GM21367 (cell line): ENCODE measurements around the gene BTN3A1.
A peak's percentile ranks its signal among the peaks of the same experiment; 100 is the strongest.

Source experiments
- ATAC-seq: cut with Tn5 transposase; IDR thresholded peaks from one replicate; pipeline ENCODE4 v1.9.1; 2021; ENCODE audit not compliant: unreplicated experiment

BTN3A1 gene

DNA sequence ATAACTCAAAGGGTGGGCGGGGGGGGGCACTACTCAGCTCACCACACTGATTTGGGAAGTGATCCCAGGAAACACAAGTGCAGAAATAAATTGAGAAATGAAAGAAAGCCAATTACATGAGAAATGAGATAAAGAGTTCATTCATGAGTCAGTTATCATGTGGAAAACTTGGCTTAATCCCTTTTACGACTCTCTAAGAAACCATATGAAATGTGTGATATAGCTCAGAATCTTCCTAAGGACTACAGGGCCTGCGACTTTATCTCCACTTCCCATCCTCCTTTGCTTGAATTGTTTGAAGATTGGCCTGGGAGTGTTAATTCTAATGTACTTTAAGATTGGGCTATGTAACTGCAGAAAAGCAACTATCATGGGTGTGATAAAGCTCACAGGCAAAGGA, 22.8 kb upstream of the BTN3A1 start:
- no peak for ATAC-seq

DNA sequence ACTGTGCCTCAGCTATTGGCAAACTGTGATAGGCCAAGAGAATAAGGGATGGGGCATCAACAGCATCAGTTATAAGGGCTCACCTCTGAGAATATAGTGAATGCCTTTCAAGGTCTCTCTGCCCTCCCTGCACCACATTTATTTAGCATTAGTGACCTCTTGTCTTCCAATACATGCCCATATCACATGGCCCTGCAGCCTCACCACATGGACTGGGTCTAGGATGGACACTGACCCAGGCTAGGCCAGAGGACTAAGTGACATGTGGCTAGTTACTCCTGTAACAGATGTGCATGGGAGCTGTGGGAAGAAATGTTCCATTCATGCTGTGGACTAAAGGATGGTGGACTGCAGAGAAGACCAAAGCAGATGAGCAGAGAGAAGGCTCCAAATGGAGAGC, 22.3 kb upstream of the BTN3A1 start:
- ATAC-seq = no peak

DNA sequence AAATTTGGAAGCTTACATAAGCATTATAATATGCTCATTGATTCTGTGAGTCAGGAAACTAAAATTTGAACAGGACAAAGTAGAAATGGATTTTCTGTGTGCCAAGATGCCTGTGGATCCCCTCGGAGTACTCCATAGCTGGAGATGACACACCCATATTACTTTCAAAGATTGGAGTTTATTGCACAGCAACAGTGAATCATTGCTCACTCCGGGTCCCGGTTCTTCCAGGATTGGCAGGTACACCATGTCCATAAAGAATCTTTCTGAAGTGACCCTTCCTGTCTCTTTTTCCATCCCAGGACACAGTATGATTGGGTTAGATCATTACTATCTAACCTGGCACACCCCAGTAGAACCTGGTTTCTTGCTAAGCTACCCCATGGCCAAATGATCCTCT, 21.8 kb upstream of the BTN3A1 start:
- ATAC-seq = no peak

DNA sequence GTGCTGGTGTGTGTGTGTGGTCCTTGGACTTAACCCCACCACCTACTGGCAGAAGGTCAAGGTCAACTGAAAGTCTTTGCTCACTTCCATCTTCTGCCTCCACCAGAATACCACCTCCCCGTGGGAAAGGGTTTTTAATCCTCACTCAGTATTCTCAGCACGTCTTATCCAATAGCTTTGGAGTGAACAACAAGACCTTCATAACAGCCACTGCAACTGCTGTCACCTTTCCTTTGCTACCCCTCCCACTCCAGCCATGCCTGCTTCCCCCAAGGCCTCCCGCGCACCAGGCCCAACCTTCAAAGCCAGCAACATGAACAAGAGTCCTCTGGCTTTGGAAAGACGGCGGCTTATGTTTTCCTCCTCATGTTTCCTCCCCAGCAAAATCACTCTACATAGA, 20.0 kb upstream of the BTN3A1 start:
- ATAC-seq = no peak

DNA sequence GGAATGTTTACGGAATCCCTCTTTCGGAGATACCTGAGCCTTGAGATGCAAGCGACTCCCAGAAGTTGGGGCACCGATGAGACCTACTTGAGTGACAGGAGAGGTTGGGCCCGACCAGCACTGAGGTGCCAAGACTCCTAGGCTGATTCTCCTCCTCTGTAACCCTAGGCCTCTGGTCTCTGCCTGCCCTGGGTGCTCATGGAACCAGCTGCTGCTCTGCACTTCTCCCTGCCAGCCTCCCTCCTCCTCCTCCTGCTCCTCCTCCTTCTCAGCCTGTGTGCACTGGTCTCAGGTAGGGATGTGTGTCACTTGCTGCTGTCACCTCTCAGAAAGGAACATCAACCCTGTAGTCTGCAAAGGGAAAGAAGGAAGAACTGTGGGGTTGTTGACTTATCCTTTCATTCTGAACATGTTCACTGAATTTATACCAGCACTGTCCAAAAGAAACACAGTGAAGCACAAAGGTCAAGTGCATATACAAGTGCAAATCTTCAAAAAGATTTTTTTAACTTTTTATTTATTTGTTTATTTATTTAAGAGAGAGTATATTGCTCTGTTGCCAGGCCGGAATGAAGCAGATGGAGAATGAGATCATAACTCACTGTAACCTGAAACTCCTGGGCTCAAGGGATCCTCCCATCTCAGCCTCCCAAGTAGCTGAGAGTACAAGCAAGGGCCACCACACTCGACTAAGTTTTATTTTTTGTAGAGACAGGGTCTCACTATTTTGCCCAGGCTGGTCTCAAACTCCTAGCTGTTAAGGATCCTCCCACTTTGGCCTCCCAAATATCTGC, 18.3 kb upstream of the BTN3A1 start:
- peak; percentile 19 for ATAC-seq

DNA sequence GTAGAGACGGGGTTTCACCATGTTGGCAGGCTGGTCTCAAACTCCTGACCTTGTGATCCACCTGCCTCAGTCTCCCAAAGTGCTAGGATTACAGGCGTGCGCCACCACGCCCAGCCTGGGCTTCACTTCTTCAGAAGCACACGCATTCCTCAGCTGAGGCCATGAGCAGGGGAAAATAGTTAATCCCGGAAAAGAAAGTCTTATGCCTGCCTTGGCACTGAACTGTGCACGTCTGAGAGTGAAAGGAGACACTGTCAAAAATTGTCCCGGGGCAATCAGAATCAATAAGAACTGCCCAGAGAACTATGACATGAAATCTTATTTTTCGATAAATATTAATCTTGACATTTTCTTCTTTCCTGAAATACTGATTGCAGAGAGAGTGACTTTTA, 16.3 kb upstream of the BTN3A1 start:
- no peak for ATAC-seq

DNA sequence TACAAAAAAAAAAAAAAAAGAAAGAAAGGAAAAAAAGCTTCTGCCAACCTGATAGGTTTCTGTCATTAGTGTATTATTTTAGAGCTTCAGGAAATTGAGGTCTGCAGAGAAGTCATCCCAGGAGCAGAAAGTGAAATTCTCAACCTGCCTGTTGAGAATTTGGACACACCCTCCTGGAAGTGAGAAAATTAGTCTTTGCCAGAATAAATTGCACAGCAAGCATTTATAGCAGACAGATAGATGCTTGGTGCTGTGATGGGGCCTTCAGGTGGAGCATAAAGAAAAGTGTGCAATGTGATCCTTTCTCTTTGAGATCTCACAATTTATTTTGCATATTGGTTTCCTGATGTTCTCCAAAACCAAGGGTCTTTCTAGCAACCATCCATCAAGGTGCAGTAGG, 14.5 kb upstream of the BTN3A1 start:
- ATAC-seq = no peak

DNA sequence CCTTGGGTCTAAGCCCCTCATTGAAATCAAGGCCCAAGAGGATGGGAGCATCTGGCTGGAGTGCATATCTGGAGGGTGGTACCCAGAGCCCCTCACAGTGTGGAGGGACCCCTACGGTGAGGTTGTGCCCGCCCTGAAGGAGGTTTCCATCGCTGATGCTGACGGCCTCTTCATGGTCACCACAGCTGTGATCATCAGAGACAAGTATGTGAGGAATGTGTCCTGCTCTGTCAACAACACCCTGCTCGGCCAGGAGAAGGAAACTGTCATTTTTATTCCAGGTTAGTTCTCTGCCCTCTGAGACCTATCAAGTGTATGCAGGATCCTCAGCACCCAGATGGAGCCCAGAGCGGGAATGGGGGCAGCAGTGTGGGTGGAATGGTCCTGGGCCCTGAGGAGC, 14.1 kb upstream of the BTN3A1 start:
- ATAC-seq = no peak

DNA sequence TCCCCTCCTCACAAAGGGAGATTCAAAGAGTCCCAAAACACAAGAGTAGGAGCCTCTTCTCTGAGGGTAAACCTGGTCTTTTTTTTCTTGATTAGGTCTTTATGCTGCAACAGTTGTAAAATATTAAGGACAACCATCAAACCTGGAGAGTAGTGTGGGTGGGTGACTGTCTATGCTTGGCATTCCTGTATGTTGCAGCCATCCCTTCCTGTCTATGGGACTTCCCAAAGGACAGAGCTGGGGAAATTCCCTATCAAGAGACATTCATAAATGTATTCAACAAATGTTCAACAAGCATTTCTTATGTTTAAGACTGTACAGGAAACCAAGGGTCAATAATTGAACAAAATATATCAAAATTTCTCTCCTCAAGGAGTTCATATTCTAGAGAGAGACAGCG, 13.6 kb upstream of the BTN3A1 start:
- ATAC-seq = no peak

DNA sequence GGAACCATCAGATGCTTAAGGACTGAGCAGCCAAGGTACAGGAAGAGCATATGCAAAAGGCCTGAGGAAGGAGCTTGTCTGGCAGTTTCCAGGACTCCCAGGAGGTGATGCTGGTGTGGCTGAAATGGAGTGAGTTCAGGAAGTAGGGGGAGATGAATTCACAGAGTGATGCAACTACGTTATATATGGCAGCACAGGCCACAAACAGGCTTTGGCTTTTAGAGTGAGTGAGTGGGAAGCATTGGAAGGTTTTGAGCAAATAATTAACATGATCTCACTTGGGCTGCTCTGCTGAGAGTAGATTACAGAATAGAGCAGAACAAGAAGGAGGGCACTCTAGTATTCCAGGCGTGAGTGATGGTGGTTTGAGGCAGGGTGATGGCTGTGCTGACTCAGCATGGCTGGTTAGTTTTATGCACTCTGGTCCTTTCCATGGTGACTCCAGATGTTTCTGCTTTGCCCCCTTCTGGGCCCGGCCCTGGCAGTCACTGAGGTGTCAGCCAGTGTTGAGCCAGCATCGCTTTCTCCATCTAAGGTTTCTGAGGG, 12.7 kb upstream of the BTN3A1 start:
- ATAC-seq = no peak

DNA sequence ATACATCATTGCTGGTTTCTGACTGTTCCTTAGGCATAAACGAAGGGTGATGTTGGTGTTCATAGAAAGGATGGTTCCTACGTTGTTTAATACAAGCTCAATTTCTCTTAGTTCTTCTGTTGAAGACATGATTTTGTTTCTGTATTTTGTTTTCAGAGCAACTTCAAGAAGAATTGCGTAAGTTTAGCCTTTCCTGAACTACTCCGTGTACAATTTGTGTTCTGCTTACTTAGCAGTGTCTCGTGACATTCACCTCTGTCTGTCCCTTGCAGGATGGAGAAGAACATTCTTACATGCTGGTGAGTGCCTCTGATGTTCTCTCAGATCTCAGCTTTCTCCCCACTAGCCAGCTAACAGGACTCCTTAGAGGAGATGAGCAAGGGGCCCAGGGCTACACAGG, 11.5 kb upstream of the BTN3A1 start:
- no peak for ATAC-seq

DNA sequence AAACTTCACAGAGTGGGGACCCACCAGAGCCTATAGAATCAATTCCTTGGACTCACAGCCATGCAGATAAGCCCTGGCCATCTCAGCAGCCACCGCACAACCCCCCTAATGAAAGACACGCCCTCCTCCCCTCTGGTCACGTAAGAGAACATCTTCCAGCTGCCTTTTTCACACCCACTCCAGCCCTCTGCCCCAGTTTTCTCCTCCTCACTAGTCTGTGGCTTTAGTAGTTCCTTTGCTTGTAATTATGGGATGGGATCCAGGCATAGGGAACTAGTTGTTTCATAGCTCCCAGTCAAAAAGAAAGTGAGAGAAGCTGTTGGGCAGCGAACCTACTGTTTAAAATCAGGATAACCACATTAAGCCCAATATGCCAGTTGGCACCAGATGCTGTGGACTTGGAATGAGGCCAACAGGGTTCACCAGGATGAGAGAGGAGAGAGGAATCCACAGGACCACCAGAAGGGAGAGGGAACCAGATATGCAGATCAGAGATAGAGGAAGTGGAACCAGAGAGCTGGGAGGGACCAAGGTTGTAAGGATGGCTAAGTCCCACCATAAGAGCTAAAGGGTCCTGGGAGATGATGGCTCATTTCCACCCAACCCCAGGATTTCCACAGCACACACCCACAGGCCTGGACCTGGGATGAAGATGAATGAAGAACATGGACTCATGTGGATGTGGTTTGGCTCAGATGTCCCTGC, 9.0 kb upstream of the BTN3A1 start:
- ATAC-seq = no peak

DNA sequence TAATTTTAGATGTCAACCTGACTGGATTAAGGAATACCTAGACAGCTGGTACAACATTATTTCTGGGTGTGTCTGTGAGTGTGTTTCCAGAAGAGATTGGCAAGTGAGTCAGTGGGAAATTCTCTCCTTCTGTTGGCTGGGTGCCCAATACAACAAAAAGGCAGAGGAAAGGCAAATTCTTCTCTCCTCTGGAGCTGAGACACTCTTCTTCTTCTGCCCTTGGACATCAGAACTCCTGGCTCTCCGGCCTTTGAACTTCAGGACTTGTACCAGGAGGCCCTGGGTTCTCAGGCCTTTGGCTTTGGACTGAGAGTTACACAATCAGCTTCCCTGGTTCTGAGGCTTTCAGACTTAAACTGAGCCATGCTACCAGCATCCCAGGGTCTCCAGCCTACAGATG, 7.8 kb upstream of the BTN3A1 start:
- no peak for ATAC-seq

DNA sequence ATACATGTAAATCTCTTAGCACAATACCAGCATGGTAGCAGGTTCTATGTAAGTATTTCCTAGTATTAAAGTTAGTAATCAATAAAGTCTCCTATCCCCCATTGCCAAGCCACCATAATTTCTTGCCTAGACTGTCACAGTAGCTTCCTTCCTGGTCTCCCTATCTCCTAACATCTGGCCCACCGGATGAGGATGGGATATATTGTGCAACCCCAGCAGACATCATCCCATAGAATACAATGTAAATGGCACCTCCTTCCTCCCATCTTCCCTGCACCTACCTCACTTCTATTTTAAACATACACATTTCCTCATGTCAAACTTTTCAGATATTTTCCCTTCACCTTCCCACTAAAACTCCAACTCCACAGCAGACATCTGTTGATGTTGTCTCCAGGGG, 3.5 kb upstream of the BTN3A1 start:
- ATAC-seq = no peak

DNA sequence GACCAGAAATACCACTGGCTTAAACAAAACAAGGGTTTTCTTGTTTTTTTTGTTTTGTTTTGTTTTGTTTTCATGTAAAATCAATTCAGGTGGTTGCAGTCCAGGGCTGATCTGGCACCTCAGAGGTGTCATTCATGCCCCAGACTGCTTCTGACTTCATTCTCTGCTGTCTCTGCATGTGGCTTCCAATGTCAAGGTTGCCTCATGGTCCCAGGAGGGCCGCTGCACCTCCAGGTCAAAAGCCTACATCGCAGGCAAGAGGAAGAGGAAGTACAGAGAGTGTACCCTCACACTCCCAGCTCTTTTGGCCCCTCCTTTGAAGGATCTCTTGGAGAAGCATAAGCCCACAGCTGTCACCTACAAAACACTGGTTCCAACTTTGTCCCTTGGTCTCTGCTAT, 1.4 kb upstream of the BTN3A1 start:
- ATAC-seq = no peak

DNA sequence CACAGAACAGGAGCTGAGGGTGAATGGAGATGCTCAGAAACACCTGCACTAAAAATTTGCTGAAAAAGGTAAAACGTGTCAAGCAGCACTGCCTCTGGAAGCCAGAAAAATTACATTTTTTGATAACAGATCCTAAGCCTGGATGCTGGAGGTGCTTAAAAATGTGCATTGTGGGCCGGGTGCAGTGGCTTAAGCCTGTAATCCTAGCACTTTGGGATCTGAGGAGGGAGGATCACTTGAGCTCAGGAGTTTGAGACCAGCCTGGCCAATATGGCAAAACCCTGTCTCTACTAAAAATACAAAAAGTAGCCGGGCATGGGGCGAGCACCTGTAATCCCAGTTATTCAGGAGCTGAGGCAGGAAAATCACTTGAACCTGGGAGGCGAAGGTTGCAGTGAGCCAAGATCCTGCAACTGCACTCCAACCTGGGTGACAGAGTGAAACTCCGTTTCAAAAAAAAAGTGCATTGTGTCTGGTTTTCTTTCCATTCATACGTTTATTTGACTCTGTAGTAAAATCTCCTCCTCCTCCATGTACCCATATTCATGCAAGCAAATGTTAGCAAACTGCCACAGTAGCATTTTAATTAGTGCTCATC, 587 bp upstream of the BTN3A1 start:
- no peak for ATAC-seq

DNA sequence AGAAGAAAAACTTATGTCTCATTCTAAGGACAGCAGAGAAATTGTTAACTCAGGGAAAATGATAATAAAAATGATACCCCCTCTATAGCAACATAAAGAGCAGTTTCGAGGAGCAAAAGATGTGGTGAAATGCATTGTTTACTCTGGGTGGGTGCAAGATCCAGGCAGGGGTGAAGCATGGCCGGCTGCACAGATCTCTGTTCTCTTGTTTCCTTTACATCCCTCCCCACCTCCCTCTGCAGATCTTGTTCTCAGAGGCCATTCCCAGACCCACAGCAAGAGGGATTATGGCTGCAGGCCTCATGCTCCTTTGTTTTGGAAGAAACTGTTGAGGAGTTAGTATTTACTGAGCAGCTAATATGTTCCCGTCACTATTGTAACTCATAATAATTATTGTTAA, 1.8 kb downstream of the BTN3A1 start:
- no peak for ATAC-seq

DNA sequence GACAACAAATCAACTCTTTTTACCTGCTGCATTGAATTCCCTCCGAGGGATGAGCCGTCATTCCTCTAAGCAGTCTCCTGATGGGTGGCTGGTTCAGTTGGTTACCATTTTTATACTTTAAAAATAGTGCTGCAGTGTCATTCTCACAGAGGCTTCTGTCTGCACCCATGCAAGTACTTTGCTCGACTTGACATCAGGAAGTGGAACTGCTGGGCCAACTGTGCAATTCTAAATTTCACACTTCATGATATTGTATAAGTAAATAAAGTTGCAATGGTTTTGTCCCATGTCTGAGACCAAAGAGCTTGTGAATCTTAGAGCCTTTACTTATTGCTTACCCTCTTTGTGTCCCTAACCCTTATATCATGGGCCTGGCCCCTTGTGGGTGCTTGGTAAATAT, 2.5 kb downstream of the BTN3A1 start:
- no peak for ATAC-seq

DNA sequence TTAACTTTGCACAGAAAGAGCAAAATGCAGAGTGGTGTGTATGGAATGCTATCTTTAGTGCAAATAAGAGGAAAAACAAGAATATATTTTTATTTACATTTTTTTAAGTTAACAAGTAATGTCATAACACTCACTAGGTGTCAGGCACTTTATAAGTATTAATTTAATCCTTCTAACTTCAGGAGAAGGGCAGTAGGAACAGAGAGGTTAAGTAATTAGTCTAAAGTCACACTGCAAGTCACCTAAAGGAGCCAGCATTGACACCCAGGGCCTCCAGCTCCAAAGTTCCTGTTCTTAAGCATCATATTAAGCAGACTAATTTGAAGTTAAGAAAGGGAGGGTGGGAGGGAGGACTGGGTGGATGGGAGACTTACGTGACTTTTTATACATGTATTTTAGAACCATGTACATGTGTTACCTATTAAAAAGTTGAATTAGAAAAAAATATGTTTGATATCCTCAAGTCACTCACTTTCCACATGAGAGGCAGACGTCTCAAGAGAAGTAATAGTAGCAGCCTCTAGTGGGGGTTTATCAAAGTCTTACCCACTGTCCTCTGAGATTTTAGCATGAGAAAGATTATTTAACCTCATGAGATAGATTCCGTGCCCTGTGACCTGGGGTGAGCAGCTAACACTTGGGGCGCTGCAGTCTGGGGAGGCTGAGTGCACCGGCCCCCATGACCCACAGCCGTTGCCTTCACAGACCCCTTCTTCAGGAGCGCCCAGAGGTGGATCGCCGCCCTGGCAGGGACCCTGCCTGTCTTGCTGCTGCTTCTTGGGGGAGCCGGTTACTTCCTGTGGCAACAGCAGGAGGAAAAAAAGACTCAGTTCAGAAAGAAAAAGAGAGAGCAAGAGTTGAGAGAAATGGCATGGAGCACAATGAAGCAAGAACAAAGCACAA, 7.0 kb downstream of the BTN3A1 start:
- no peak for ATAC-seq

DNA sequence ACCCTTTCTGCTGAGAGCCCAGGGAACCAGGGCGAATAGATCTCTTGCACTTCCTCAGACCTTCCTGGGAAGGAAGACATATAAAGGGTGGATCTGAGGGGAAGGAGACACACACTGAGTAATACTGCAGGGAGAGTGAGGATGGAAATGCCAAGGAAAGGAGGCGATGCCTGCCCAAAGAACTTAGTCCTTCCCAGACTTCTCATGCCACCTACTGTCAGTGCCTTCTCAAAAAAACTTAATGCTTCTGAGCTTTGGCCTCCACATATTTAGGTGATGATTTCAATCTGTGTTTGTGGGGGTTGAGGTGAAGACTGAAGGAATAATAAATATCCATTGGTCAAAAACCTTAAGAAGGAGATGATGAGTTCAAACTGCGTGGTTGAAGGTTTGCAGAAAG, 9.7 kb downstream of the BTN3A1 start:
- no peak for ATAC-seq

DNA sequence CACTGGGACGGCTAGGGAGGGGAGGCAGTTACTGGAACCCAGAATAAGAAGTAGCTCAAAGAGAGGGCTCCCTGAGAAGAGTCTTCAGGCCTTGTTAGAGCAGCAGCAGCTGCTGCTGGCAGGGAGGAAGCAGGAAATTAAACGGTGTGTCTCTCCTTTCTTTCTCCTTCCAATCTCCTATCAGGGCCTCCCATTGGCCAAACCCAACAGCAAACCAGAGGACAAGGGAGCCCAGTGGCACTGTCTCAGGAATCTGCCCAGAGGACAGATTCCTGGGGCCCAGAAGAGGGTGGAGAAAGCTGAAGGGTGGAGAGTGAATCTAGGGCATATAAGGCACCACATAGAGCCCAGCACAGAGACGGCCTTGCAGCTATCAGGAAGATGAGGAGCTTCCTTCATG, 10.2 kb downstream of the BTN3A1 start:
- no peak for ATAC-seq
